Psoas muscle (tissue), 8 donors: ENCODE results near the gene CCL20. TPM values are rescaled to one million over a fixed set of nuclear protein-coding genes. Genes with fewer than 3 reads are reported as not detected.

ENCODE experiments used
- ATAC-seq, 4 donors: fragments of 200-7000 bp; cut with Tn5 transposase; one replicate each; pipeline ENCODE4 v1.9.1; 2020; ENCODE audit warnings: moderate library complexity in 3 of 4, mild to moderate bottlenecking in 2 of 4
- DNase-seq, 2 donors: peaks; one replicate each; pipeline ENCODE4 v3.0.0-alpha.2; 2020
- H3K27ac ChIP-seq: fragments of 200-600 bp; one replicate; pipeline ENCODE4 v1.8.0; 2022
- H3K27me3 ChIP-seq, 3 donors: fragments of 200-600 bp in 1 of 3; one replicate each; pipeline versions ENCODE4 v1.6.1 to v1.8.0; 2013 to 2022; ENCODE audit warnings: low read length in 2 of 3, mild to moderate bottlenecking in 2 of 3, moderate library complexity in 1 of 3; ENCODE audit not compliant: insufficient read depth in 3 of 3
- H3K36me3 ChIP-seq, 2 donors: fragments of 200-600 bp in 1 of 2; one replicate each; pipeline versions ENCODE4 v1.6.1 to v1.8.0; 2013 to 2022; ENCODE audit warnings: low read depth in 1 of 2, mild to moderate bottlenecking in 1 of 2, moderate library complexity in 1 of 2; ENCODE audit not compliant: insufficient read depth in 1 of 2
- H3K4me1 ChIP-seq: fragments of 200-600 bp; one replicate; pipeline ENCODE4 v1.8.0; 2022
- H3K4me3 ChIP-seq: fragments of 200-600 bp; one replicate; pipeline ENCODE4 v1.8.0; 2022; ENCODE audit warnings: mild to moderate bottlenecking
- H3K9me3 ChIP-seq: fragments of 200-600 bp; one replicate; pipeline ENCODE4 v1.8.0; 2022
- WGBS, 3 donors: extraction: QIAGEN DNeasy Blood & Tissue Kit; methylation state at CpG; one replicate each; pipeline versions ENCODE4 v1.1.6 to v1.1.7; 2013; 5-methylcytosine and 5-hydroxymethylcytosine counted together
- intact Hi-C, 2 donors: fragments of 100-400 bp; cut with DNase I; formaldehyde crosslinking; loops; one replicate each; pipeline versions ENCODE4 v1.11.0 to v1.14.2; 2022
- polyA plus RNA-seq, 3 donors: library from polyadenylated mRNA; stranded (reverse); fragments of 200-250 nt; gene quantifications; one replicate each; pipeline ENCODE4 v1.2.3, GENCODE V29; 2013
- total RNA-seq, 4 donors: library from RNA; stranded (reverse); fragmentation: NEBNext Ultra II Directional in 2 of 4; extraction: Animal tissue kit (Norgen Biotek cat#: 25700) in 2 of 4; gene quantifications; one replicate each; pipeline versions ENCODE4 v1.2.1 to v1.2.4, GENCODE V29; 2021 to 2023
- TF ChIP-seq, protein P1 (sequence below): fragments of 200-600 bp; IDR thresholded peaks from one replicate; pipeline ENCODE4 v1.8.0; 2022; ENCODE audit warnings: antibody characterized with exemption
- donor health status: healthy with polysubstance abuse.
- donor health status: DM: no; HTN: no; CAD: no; lungs with moderate emphysema.
- donor health status: Bipolar disorder and iron deficiency.
- donor health status: healthy.
- donor health status: DM: yes; HTN: yes; CAD: no.
- donor health status: DM: no; HTN: no; CAD: no.
- donor health status: DM: no; HTN: no; CAD: no.
- donor health status: DM: yes; HTN: yes; CAD: no.

Gene CCL20
- total and polyA plus RNA-seq, 7 donors = 0.18 to 0.92 (median 0.48) TPM; not detected in 3

- H3K27ac ChIP-seq = no peak overlapping the region
- H3K9me3 ChIP-seq = no peaks in the 10 kb centered on the region
- no peaks in the 10 kb centered on the region for H3K27me3 ChIP-seq
- ATAC-seq = no peak
- no peaks in the 10 kb centered on the region for H3K36me3 ChIP-seq
- WGBS, 3 donors = 55 to 70% (median 59%) methylated on average over 3 of the region's 3 CpGs
- intact Hi-C loops = no loop called here
- H3K4me3 ChIP-seq = no peak overlapping the region
- TF ChIP-seq, protein P1, sequence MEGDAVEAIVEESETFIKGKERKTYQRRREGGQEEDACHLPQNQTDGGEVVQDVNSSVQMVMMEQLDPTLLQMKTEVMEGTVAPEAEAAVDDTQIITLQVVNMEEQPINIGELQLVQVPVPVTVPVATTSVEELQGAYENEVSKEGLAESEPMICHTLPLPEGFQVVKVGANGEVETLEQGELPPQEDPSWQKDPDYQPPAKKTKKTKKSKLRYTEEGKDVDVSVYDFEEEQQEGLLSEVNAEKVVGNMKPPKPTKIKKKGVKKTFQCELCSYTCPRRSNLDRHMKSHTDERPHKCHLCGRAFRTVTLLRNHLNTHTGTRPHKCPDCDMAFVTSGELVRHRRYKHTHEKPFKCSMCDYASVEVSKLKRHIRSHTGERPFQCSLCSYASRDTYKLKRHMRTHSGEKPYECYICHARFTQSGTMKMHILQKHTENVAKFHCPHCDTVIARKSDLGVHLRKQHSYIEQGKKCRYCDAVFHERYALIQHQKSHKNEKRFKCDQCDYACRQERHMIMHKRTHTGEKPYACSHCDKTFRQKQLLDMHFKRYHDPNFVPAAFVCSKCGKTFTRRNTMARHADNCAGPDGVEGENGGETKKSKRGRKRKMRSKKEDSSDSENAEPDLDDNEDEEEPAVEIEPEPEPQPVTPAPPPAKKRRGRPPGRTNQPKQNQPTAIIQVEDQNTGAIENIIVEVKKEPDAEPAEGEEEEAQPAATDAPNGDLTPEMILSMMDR = no peak
- H3K4me1 ChIP-seq = no peaks in the 10 kb centered on the region
- no peak for DNase-seq
These were observed 34.5 kb downstream of the CCL20 start for GRCh38 chr2:227848146-227848545.

DNA sequence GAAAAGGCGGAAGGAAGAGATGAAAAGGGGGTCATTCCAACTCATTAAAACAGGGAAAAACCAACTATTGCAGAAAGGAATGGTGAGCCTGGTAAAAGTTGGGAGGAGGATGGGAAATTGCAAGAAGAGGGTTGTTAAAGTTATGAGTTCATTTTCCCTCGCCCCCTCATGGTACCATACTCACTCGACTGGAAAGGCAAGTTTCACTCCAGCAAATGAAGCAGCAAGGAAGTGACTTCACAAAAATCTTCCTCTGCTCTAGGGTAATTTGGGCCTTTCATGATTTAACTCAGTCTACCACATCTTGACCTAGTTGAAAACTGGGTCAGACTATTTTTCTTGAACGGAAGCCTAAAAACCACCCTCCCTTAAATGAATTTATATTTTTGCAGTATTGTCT, 34.9 kb downstream of the CCL20 start:
- H3K27me3 ChIP-seq = no peaks in the 10 kb centered on the region
- H3K4me3 ChIP-seq = no peak overlapping the region
- ATAC-seq (no peak), DNase-seq (no peak)
- TF ChIP-seq, protein P1 = no peak
- H3K9me3 ChIP-seq = no peaks in the 10 kb centered on the region
- intact Hi-C loops = no loop called here
- H3K36me3 ChIP-seq = no peaks in the 10 kb centered on the region
- H3K27ac ChIP-seq = no peak overlapping the region
- no peaks in the 10 kb centered on the region for H3K4me1 ChIP-seq
- 73 to 83% (median 75%) methylated on average over 4 of the region's 4 CpGs for whole genome bisulfite sequencing, 3 donors

DNA sequence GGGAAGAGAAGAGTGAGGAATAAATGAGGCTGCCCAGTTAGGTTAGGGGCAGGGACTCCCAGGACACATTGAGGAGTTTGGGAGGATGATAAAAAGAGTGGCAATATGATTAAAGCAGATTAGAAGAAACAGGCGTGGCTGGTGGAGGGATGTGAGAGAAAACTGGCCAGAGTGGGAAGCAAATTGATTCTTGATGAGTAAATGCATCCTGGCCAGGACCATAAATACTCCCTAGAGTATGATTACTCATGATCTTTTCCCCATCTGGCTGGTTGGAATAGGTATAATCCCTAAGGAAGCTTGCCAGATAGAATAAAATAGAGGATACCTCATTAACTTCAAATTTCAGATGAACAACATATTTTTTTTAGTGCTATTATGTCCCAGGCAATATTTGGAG, 36.3 kb downstream of the CCL20 start:
- DNase-seq = no peak
- TF ChIP-seq, protein P1 = no peak
- Histone ChIP-seq H3K27me3 (no peaks in the 10 kb centered on the region), H3K9me3 (no peaks in the 10 kb centered on the region), H3K36me3 (no peaks in the 10 kb centered on the region), H3K4me1 (no peaks in the 10 kb centered on the region), H3K27ac (no peak overlapping the region), H3K4me3 (no peak overlapping the region)
- no peak for ATAC-seq
- 15 to 31% (median 25%) methylated on average over 1 of the region's 1 CpG for WGBS, 3 donors
- intact Hi-C loops = no loop called here

GRCh38 chr2:227853204-227853629, 39.6 kb downstream of the CCL20 start:
- TF ChIP-seq, protein P1 = no peak
- intact Hi-C loops = no loop called here
- ATAC-seq (no peak), DNase-seq (no peak)
- H3K27me3 ChIP-seq = no peaks in the 10 kb centered on the region
- 32 to 56% (median 36%) methylated on average over 4 of the region's 4 CpGs for WGBS, 3 donors
- H3K9me3 ChIP-seq = no peaks in the 10 kb centered on the region
- H3K27ac ChIP-seq = no peak overlapping the region
- H3K4me1 ChIP-seq = no peaks in the 10 kb centered on the region
- no peak overlapping the region for H3K4me3 ChIP-seq
- no peaks in the 10 kb centered on the region for H3K36me3 ChIP-seq

DNA sequence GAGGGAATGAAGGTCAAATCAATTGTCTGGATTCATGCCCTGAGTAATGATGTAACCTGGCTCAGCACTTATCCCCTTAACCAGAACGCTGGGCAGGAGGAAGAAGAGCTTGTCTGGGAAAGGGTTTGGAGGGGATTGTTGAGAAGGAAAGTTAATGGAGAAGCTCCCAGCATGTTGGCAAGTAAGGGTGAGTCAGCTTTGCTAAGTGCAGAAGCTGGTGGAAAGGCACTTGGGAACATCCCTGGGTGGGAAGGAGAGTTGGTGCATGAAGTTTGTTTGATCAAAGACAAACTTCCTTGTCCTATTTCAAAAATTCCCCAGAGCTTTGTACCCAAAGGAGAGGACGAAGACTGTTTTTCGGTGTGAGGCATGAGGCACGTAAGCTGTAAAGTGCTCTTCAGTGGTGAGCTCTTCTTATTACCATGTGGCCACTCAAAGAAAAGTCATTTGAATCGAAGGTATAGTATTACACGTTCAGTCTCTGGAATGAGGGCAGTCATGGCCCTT, 40.2 kb downstream of the CCL20 start:
- DNase-seq = no peak
- TF ChIP-seq, protein P1 = no peak
- WGBS, 3 donors = 62 to 67% (median 64%) methylated on average over 6 of the region's 6 CpGs
- Histone ChIP-seq H3K4me3 (no peak overlapping the region), H3K27ac (no peak overlapping the region), H3K27me3 (no peaks in the 10 kb centered on the region), H3K9me3 (no peaks in the 10 kb centered on the region), H3K36me3 (no peaks in the 10 kb centered on the region), H3K4me1 (no peaks in the 10 kb centered on the region)
- intact Hi-C loops = no loop called here
- ATAC-seq = no peak
